ENCODE data around the gene PROKR2.

The PROKR2 gene

DNA sequence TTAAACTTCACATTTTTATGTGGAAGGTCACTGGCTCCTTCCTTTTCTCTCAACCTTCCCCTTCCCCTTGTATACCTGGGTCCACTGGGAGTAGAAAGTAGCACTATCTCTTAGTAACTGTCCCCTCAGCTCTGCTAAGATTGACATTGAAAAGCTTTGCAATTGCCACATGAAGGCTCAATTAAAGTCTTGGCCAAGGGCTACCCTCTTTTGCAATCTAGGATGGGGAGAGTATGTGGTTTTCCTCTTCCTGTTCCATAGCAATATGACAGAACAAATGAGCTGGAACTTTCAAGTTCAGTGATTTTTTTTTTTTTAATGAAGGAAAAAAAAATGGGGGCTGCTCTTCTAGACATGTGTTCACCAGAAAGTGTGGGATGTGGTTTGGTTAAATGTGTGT is 37.1 kb downstream of the PROKR2 start:
- no peak for DNase-seq

- no peak for DNase-seq
Observed at GRCh38 chr20:5272268-5272667, 44.5 kb downstream of the PROKR2 start.

- no peak for DNase-seq
Observed at GRCh38 chr20:5270603-5271002, 46.2 kb downstream of the PROKR2 start.

GRCh38 chr20:5268449-5268848 is 48.3 kb downstream of the PROKR2 start:
- DNase-seq: no peak

DNA sequence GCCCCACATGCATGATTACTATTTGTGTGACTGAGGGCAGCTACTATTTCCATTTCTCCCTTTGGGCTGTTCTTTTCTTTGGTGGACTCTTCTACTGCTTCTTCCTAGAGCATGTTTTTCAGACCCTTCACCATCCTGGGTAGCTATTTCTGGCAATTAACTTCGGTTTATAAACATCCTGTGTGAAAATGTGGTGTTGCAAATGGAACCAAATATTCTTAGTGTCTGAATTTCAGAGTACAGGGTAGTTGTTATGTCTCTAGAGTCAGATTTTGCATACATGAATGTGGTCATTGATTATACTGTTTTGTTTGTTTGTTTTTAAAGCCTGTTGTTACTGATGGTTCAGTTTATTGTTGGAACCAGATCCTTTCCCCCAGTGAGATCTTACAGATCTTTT is 49.7 kb downstream of the PROKR2 start:
- DNase-seq: no peak

Data from femur (tissue), 1 donor.